IMR-90 (cell line): ENCODE measurements around the gene SLC12A1. TPM values are rescaled to one million over a fixed set of nuclear protein-coding genes. Genes with fewer than 3 reads are reported as not detected.

ENCODE experiments used
- ATAC-seq: fragments of 200-7000 bp; cut with Tn5 transposase; 2 replicates; pipeline ENCODE4 v1.9.1; 2020; ENCODE audit warnings: low read depth, mild to moderate bottlenecking, moderate library complexity
- BruUV-seq: library from RNA; stranded (reverse); fragments of 400-500 nt; replicated peaks from 2 replicates; lab custom pipeline; 2021; lab: Mats Ljungman, UMichigan
- CTCF ChIA-PET: fragments of 300-600 bp; formaldehyde crosslinking; extraction: SDS; loops from one replicate; lab custom pipeline; 2021; ENCODE audit warnings: antibody characterized with exemption; lab: Yijun Ruan, JAX
- POLR2A ChIA-PET: fragments of 300-600 bp; sonication (Branson Sonifier 250); formaldehyde crosslinking; loops from one replicate; lab custom pipeline; 2022; ENCODE audit warnings: antibody characterized with exemption; ENCODE audit not compliant: unreplicated experiment; lab: Charles Lee
- DNase-seq: peaks from one replicate; pipeline ENCODE4 v3.0.0; 2013
- H2AFZ ChIP-seq: replicated peaks from 2 replicates; pipeline ENCODE3; 2013; ENCODE audit warnings: low read length, mild to moderate bottlenecking; ENCODE audit not compliant: poor library complexity
- H2AK5ac ChIP-seq: 2 replicates; pipeline ENCODE4 v1.6.1; 2013; ENCODE audit warnings: low read depth, low read length, inconsistent platforms
- H2AK9ac ChIP-seq: replicated peaks from 2 replicates; pipeline ENCODE3; 2013; ENCODE audit warnings: mild to moderate bottlenecking, low read depth, low read length, moderate library complexity; ENCODE audit not compliant: poor library complexity
- H2BK120ac ChIP-seq: 2 replicates; pipeline ENCODE4 v1.6.1; 2013; ENCODE audit warnings: low read depth, low read length, inconsistent platforms
- H2BK15ac ChIP-seq: 3 replicates; pipeline ENCODE4 v1.6.1; 2013; ENCODE audit warnings: low read depth, low read length, inconsistent platforms
- H2BK20ac ChIP-seq: 2 replicates; pipeline ENCODE4 v1.6.1; 2013; ENCODE audit warnings: low read depth, mild to moderate bottlenecking, inconsistent platforms, low read length, moderate library complexity
- H2BK5ac ChIP-seq: 2 replicates; pipeline ENCODE4 v1.6.1; 2013; ENCODE audit warnings: mild to moderate bottlenecking, low read depth, low read length, inconsistent platforms; ENCODE audit not compliant: poor library complexity, severe bottlenecking
- H3K14ac ChIP-seq: replicated peaks from 2 replicates; pipeline ENCODE4 v1.6.1; 2013; ENCODE audit warnings: low read depth, low read length, inconsistent platforms
- H3K18ac ChIP-seq: 2 replicates; pipeline ENCODE4 v1.6.1; 2013; ENCODE audit warnings: low read depth, low read length, control low read depth
- H3K23ac ChIP-seq: 2 replicates; pipeline ENCODE4 v1.6.1; 2013; ENCODE audit warnings: low read depth, low read length, inconsistent platforms
- H3K27ac ChIP-seq: 2 replicates; pipeline ENCODE4 v1.5.1; 2013; ENCODE audit warnings: mild to moderate bottlenecking, control low read depth, low read length; ENCODE audit not compliant: insufficient read depth
- H3K27me3 ChIP-seq: 2 replicates; pipeline ENCODE4 v1.6.1; 2013; ENCODE audit warnings: low read length; ENCODE audit not compliant: control insufficient read depth, insufficient read depth
- H3K36me3 ChIP-seq: 2 replicates; pipeline ENCODE4 v1.6.1; 2013; ENCODE audit warnings: low read length, mixed read lengths; ENCODE audit not compliant: control insufficient read depth, insufficient read depth
- H3K4ac ChIP-seq: 2 replicates; pipeline ENCODE4 v1.6.1; 2013; ENCODE audit warnings: low read depth, low read length, inconsistent platforms
- H3K4me1 ChIP-seq: 2 replicates; pipeline ENCODE4 v1.6.1; 2013; ENCODE audit warnings: low read length, mixed read lengths; ENCODE audit not compliant: control insufficient read depth, insufficient read depth
- H3K4me2 ChIP-seq: 2 replicates; pipeline ENCODE4 v1.6.1; 2013; ENCODE audit warnings: low read depth, mild to moderate bottlenecking, control low read depth, low read length, moderate library complexity
- H3K4me3 ChIP-seq: 2 replicates; pipeline ENCODE4 v1.5.1; 2013; ENCODE audit warnings: low read depth, mild to moderate bottlenecking, control low read depth, low read length, moderate library complexity; ENCODE audit not compliant: insufficient read depth
- H3K56ac ChIP-seq: 2 replicates; pipeline ENCODE4 v1.6.1; 2013; ENCODE audit warnings: low read length, inconsistent platforms; ENCODE audit not compliant: insufficient read depth; ENCODE audit errors: extremely low read depth
- H3K79me1 ChIP-seq, 2 experiments: 2 replicates each; pipeline ENCODE4 v1.6.1; 2013; ENCODE audit warnings: low read length in 2 of 2, inconsistent platforms in 1 of 2, low read depth in 1 of 2
- H3K9ac ChIP-seq: 2 replicates; pipeline ENCODE4 v1.6.1; 2013; ENCODE audit warnings: low read depth, low read length, control low read depth
- H3K9me1 ChIP-seq: 2 replicates; pipeline ENCODE4 v1.6.1; 2013; ENCODE audit warnings: low read length, inconsistent platforms; ENCODE audit not compliant: insufficient read depth
- H3K9me3 ChIP-seq: 2 replicates; pipeline ENCODE4 v1.6.1; 2013; ENCODE audit warnings: low read length; ENCODE audit not compliant: control insufficient read depth, insufficient read depth
- H4K20me1 ChIP-seq: 2 replicates; pipeline ENCODE4 v1.6.1; 2013; ENCODE audit warnings: low read length, inconsistent platforms; ENCODE audit not compliant: insufficient read depth
- H4K5ac ChIP-seq: 2 replicates; pipeline ENCODE4 v1.6.1; 2013; ENCODE audit warnings: mild to moderate bottlenecking, low read depth, low read length, control low read depth
- H4K8ac ChIP-seq, 2 experiments: 2 replicates each; pipeline ENCODE4 v1.6.1; 2013; ENCODE audit warnings: low read depth in 2 of 2, low read length in 2 of 2, control low read depth in 1 of 2, inconsistent platforms in 1 of 2
- H4K91ac ChIP-seq: 2 replicates; pipeline ENCODE4 v1.6.1; 2013; ENCODE audit warnings: low read depth, low read length, inconsistent platforms; ENCODE audit not compliant: insufficient read depth
- BHLHE40 ChIP-seq: fragments of 150-350 bp; IDR thresholded peaks from 2 replicates; pipeline ENCODE4 v1.6.1; 2016; ENCODE audit warnings: mild to moderate bottlenecking, low read depth, low read length
- CEBPB ChIP-seq: IDR thresholded peaks from 2 replicates; pipeline ENCODE4 v1.6.1; 2012; ENCODE audit warnings: low read depth, low read length, improper control_type of control experiment
- CHD1 ChIP-seq: IDR thresholded peaks from 2 replicates; pipeline ENCODE4 v1.6.1; 2012; ENCODE audit warnings: low read depth, low read length, improper control_type of control experiment
- ELK1 ChIP-seq: fragments of 150-350 bp; IDR thresholded peaks from 2 replicates; pipeline ENCODE4 v1.6.1; 2016; ENCODE audit warnings: low read depth, mild to moderate bottlenecking, low read length, moderate library complexity, borderline replicate concordance
- FOS ChIP-seq: fragments of 150-350 bp; IDR thresholded peaks from 2 replicates; pipeline ENCODE4 v1.6.1; 2016; ENCODE audit warnings: low read depth, low read length
- MAFK ChIP-seq: IDR thresholded peaks from 2 replicates; pipeline ENCODE4 v1.6.1; 2012; ENCODE audit warnings: low read depth, low read length, improper control_type of control experiment
- MAZ ChIP-seq: IDR thresholded peaks from 2 replicates; pipeline ENCODE4 v1.6.1; 2012; ENCODE audit warnings: low read depth, mild to moderate bottlenecking, low read length, improper control_type of control experiment, moderate library complexity, borderline replicate concordance
- MXI1 ChIP-seq: IDR thresholded peaks from 2 replicates; pipeline ENCODE4 v1.6.1; 2012; ENCODE audit warnings: low read depth, mild to moderate bottlenecking, low read length, moderate library complexity, borderline replicate concordance
- NFE2L2 ChIP-seq: fragments of 150-350 bp; IDR thresholded peaks from 2 replicates; pipeline ENCODE4 v1.6.1; 2016; ENCODE audit warnings: low read depth, mild to moderate bottlenecking, low read length
- POLR2A ChIP-seq: IDR thresholded peaks from 2 replicates; pipeline ENCODE4 v1.6.1; 2012; ENCODE audit warnings: mild to moderate bottlenecking, low read depth, low read length
- RAD21 ChIP-seq: IDR thresholded peaks from 2 replicates; pipeline ENCODE4 v1.6.1; 2012; ENCODE audit warnings: low read length, improper control_type of control experiment
- RCOR1 ChIP-seq: IDR thresholded peaks from 2 replicates; pipeline ENCODE4 v1.6.1; 2012; ENCODE audit warnings: mild to moderate bottlenecking, low read length, improper control_type of control experiment; ENCODE audit not compliant: insufficient replicate concordance
- RFX5 ChIP-seq: IDR thresholded peaks from 2 replicates; pipeline ENCODE4 v1.8.0; 2012; ENCODE audit warnings: low read depth, mild to moderate bottlenecking, low read length, moderate library complexity
- SMC3 ChIP-seq: fragments of 150-350 bp; IDR thresholded peaks from 2 replicates; pipeline ENCODE4 v1.6.1; 2016; ENCODE audit warnings: low read depth, mild to moderate bottlenecking, antibody characterized with exemption, low read length, moderate library complexity
- WGBS, 2 experiments: methylation state at CpG; one replicate each; pipeline versions ENCODE4 v1.1.5 to v1.1.7; 2013; ENCODE audit warnings: missing lambda C conversion rate in 2 of 2; ENCODE audit not compliant: insufficient read length in 1 of 2; ENCODE audit errors: extremely low coverage in 2 of 2; 5-methylcytosine and 5-hydroxymethylcytosine counted together
- dilution Hi-C: fragments of 300-500 bp; cut with HindIII; formaldehyde crosslinking; loops from one replicate; pipeline ENCODE4 v1.14.3; 2018; ENCODE audit warnings: low sequenced_read_pairs; ENCODE audit not compliant: unreplicated experiment
- in situ Hi-C: fragments of 300-500 bp; cut with MboI; formaldehyde crosslinking; loops from 3 replicates; pipeline ENCODE4 v1.14.3; 2019; ENCODE audit warnings: low sequenced_read_pairs, inconsistent platforms, mixed read lengths
- intact Hi-C: fragments of 100-400 bp; cut with micrococcal nuclease; formaldehyde crosslinking; loops from 2 replicates; pipeline ENCODE4 v1.10.0; 2022
- polyA plus RNA-seq, 3 experiments: library from polyadenylated mRNA; depleted of rRNA; stranded (reverse); fragments of >200 nt; gene quantifications; 2 replicates each; pipeline ENCODE4 v1.2.3, GENCODE V29; 2012; ENCODE audit warnings: low replicate concordance in 1 of 3
- total RNA-seq: library from RNA; depleted of rRNA; stranded (reverse); fragments of >200 nt; gene quantifications from 2 replicates; pipeline ENCODE4 v1.2.3, GENCODE V29; 2012
- TF ChIP-seq, protein P1 (sequence below): fragments of 150-350 bp; IDR thresholded peaks from 2 replicates; pipeline ENCODE4 v1.6.1; 2017; ENCODE audit warnings: mild to moderate bottlenecking, antibody characterized with exemption, low read length, low read depth
- TF ChIP-seq, protein P2 (sequence below): conservative IDR thresholded peaks from 2 replicates; pipeline ENCODE4 v1.5.1; 2012; ENCODE audit warnings: mild to moderate bottlenecking, low read depth, low read length, improper control_type of control experiment

SLC12A1 gene
- total and polyA plus RNA-seq, 2 of the 4 experiments (the other 2 are of a cell fraction), result not detected

DNA sequence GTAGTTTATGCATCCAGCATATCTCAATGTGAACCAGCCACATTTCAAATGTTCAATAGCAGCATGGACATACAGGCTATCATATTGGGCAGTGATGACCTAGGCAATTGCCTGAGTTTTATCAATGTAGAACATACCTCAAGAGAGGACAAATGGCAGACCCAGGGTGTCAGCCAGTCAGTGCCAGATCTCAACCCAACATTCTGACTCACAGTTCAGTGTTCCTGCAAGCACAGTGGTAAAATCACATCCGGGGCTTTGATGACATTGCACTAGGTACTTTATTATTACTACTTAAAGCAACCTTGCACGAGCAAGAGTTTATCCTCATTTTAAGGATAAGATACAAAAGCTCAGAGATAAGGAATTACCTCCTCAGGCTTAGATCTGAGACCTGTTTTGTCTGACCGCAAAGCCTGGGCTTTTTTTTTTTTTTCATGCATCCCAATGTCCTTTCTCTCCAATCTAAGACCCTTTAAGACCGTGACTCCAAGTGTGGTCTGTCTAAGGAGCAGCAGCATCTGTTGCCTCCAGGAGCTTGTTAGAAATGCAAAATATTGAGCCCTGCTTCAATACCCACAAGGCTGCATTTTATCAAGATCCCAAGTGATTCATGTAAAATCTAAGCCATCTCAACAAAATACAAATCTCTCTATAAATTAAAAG is 60.1 kb downstream of the SLC12A1 start:
- no peak overlapping the region for H3K4me3 ChIP-seq
- H3K9me1 ChIP-seq, result no peaks in the 10 kb centered on the region; the same call in 1 of the 2 replicates
- no peak overlapping the region for H2BK20ac ChIP-seq
- H3K23ac ChIP-seq, result no peak overlapping the region
- dilution Hi-C loops, result no loop called here
- no peak overlapping the region for H2AK5ac ChIP-seq
- H3K14ac ChIP-seq, result no peak overlapping the region
- H4K8ac ChIP-seq, result no peak overlapping the region
- no peak overlapping the region for H2AK9ac ChIP-seq
- H3K56ac ChIP-seq, result no peak overlapping the region
- no peak overlapping the region for H3K27ac ChIP-seq
- in situ Hi-C loops, result no loop called here
- intact Hi-C loops, result no loop called here
- DNase-seq, result no peak
- no peak overlapping the region for H2BK120ac ChIP-seq
- TF ChIP-seq CHD1 (no peak), ELK1 (no peak), RAD21 (no peak), BHLHE40 (no peak), NFE2L2 (no peak), SMC3 (no peak), MAFK (no peak), RCOR1 (no peak), CEBPB (no peak), MAZ (no peak), POLR2A (no peak), FOS (no peak), RFX5 (no peak), MXI1 (no peak)
- TF ChIP-seq, protein P1, sequence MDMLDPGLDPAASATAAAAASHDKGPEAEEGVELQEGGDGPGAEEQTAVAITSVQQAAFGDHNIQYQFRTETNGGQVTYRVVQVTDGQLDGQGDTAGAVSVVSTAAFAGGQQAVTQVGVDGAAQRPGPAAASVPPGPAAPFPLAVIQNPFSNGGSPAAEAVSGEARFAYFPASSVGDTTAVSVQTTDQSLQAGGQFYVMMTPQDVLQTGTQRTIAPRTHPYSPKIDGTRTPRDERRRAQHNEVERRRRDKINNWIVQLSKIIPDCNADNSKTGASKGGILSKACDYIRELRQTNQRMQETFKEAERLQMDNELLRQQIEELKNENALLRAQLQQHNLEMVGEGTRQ, result no peak
- TF ChIP-seq, protein P2, sequence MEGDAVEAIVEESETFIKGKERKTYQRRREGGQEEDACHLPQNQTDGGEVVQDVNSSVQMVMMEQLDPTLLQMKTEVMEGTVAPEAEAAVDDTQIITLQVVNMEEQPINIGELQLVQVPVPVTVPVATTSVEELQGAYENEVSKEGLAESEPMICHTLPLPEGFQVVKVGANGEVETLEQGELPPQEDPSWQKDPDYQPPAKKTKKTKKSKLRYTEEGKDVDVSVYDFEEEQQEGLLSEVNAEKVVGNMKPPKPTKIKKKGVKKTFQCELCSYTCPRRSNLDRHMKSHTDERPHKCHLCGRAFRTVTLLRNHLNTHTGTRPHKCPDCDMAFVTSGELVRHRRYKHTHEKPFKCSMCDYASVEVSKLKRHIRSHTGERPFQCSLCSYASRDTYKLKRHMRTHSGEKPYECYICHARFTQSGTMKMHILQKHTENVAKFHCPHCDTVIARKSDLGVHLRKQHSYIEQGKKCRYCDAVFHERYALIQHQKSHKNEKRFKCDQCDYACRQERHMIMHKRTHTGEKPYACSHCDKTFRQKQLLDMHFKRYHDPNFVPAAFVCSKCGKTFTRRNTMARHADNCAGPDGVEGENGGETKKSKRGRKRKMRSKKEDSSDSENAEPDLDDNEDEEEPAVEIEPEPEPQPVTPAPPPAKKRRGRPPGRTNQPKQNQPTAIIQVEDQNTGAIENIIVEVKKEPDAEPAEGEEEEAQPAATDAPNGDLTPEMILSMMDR, result no peak
- H3K4me2 ChIP-seq, result no peak overlapping the region
- H3K4me1 ChIP-seq, result no peaks in the 10 kb centered on the region
- H3K36me3 ChIP-seq, result no peaks in the 10 kb centered on the region
- no peak overlapping the region for H4K91ac ChIP-seq
- no TSS peak for BruUV-seq
- H4K5ac ChIP-seq, result no peak overlapping the region
- POLR2A ChIA-PET, result no interaction called here
- H3K18ac ChIP-seq, result no peak overlapping the region
- H2AFZ ChIP-seq, result no peak overlapping the region
- no peak for ATAC-seq
- H3K9ac ChIP-seq, result no peak overlapping the region
- peaks cover 9% of the 10 kb centered on the region for H3K27me3 ChIP-seq
- H2BK15ac ChIP-seq, result no peak overlapping the region
- no peaks in the 10 kb centered on the region for H3K9me3 ChIP-seq
- WGBS, 2 experiments, result 100% methylated on average over 1 of the region's 4 CpGs; no CpG with 5 or more reads in 1 of the 2 experiments
- no peaks in the 10 kb centered on the region for H4K20me1 ChIP-seq
- H2BK5ac ChIP-seq, result no peak overlapping the region
- H3K4ac ChIP-seq, result no peak overlapping the region
- no peaks in the 10 kb centered on the region for H3K79me1 ChIP-seq
- CTCF ChIA-PET, result no interaction called here
